SU-DHL-6 (cell line): Measurements from ENCODE around the gene TMEM79.

ENCODE experiments used
- EZH2phosphoT487 ChIP-seq: fragments of 200-600 bp; sonication (generic), shearing (Covaris generic); conservative IDR thresholded peaks from 2 replicates; pipeline ENCODE4 v1.6.1; 2018; ENCODE audit warnings: mild to moderate bottlenecking, antibody characterized with exemption, low read length, moderate library complexity, mixed read lengths
- TF ChIP-seq, protein P1 (sequence below): fragments of 200-600 bp; sonication (generic); IDR thresholded peaks from one replicate; pipeline ENCODE4 v1.5.1; 2017; ENCODE audit warnings: antibody characterized with exemption, mild to moderate bottlenecking, low read length, moderate library complexity; ENCODE audit not compliant: insufficient read depth, poor library complexity, severe bottlenecking

DNA sequence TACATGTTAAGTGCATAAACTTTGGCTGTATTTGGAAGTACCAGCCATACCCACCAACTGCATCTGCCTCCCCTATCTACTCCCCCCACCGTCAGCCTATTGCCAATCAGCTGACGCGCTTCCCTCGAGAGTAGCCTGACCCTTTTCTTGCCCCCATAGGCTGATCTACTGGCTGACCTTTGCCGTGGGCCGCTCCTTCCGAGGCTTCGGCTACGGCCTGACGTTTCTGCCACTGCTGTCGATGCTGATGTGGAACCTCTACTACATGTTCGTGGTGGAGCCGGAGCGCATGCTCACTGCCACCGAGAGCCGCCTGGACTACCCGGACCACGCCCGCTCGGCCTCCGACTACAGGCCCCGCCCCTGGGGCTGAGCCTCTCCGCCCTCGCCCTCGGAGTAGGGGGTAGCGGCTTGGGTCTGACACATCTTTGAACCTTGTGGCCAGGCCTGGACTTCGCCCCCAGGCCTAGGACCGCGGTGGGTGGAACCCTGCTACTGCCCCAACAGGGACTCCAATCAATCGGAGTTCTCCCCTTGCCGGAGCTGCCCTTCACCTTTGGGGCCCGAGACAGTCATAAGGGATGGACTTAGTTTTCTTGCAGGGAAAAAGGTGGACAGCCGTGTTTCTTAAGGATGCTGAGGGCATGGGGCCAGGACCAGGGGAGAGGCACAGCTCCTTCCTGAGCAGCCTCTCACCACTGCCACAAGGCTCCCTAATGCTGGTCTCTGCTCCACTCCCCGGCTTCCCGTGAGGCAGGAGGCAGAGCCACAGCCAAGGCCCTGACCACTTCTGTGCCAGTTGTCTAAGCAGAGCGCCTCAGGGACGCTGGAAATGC lies 7.3 kb downstream of the TMEM79 start:
- TF ChIP-seq, protein P1, sequence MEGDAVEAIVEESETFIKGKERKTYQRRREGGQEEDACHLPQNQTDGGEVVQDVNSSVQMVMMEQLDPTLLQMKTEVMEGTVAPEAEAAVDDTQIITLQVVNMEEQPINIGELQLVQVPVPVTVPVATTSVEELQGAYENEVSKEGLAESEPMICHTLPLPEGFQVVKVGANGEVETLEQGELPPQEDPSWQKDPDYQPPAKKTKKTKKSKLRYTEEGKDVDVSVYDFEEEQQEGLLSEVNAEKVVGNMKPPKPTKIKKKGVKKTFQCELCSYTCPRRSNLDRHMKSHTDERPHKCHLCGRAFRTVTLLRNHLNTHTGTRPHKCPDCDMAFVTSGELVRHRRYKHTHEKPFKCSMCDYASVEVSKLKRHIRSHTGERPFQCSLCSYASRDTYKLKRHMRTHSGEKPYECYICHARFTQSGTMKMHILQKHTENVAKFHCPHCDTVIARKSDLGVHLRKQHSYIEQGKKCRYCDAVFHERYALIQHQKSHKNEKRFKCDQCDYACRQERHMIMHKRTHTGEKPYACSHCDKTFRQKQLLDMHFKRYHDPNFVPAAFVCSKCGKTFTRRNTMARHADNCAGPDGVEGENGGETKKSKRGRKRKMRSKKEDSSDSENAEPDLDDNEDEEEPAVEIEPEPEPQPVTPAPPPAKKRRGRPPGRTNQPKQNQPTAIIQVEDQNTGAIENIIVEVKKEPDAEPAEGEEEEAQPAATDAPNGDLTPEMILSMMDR, result no peak
- TF ChIP-seq EZH2phosphoT487, result no peak
